HEK293T (cell line): ENCODE measurements around the gene LARP7.
"Not testable (repeated sequence)": the region's sequence is repeated elsewhere in the genome, so short reads cannot be mapped to it uniquely, and the experiment has no call there.

Source experiments
- CTCF ChIA-PET: fragments of 350-600 bp; formaldehyde crosslinking; extraction: SDS; loops from one replicate; lab custom pipeline; 2021; ENCODE audit warnings: antibody characterized with exemption, inconsistent platforms; lab: Yijun Ruan, JAX
- POLR2A ChIA-PET: fragments of 350-600 bp; formaldehyde crosslinking; extraction: SDS; loops from one replicate; lab custom pipeline; 2020; ENCODE audit warnings: antibody characterized with exemption, inconsistent platforms; lab: Yijun Ruan, JAX
- DNase-seq: peaks from one replicate; pipeline ENCODE4 v3.0.0; 2012; ENCODE audit warnings: mixed read lengths; ENCODE audit errors: extremely low spot score
- ARNT ChIP-seq: fragments of 450-650 bp; IDR thresholded peaks from 2 replicates; pipeline ENCODE4 v1.6.1; 2017; ENCODE audit warnings: mild to moderate bottlenecking
- BHLHE40 ChIP-seq: fragments of 450-650 bp; IDR thresholded peaks from 2 replicates; pipeline ENCODE4 v1.6.1; 2016; ENCODE audit warnings: mild to moderate bottlenecking, moderate library complexity, borderline replicate concordance
- CTBP1 ChIP-seq: fragments of 450-650 bp; IDR thresholded peaks from 2 replicates; pipeline ENCODE4 v1.6.1; 2016; ENCODE audit warnings: borderline replicate concordance
- ELF4 ChIP-seq: fragments of 450-650 bp; IDR thresholded peaks from 2 replicates; pipeline ENCODE4 v1.6.1; 2017; ENCODE audit warnings: antibody characterized with exemption
- FOXA1 ChIP-seq: fragments of 450-650 bp; IDR thresholded peaks from 2 replicates; pipeline ENCODE4 v1.6.1; 2016; ENCODE audit warnings: mild to moderate bottlenecking
- FOXK2 ChIP-seq: fragments of 450-650 bp; IDR thresholded peaks from 2 replicates; pipeline ENCODE4 v1.6.1; 2016; ENCODE audit warnings: mild to moderate bottlenecking
- FOXM1 ChIP-seq: fragments of 450-650 bp; IDR thresholded peaks from 2 replicates; pipeline ENCODE4 v1.6.1; 2017; ENCODE audit warnings: mild to moderate bottlenecking, borderline replicate concordance
- HDGF ChIP-seq: fragments of 450-650 bp; IDR thresholded peaks from 2 replicates; pipeline ENCODE4 v1.6.1; 2017; ENCODE audit warnings: antibody characterized with exemption, borderline replicate concordance
- L3MBTL2 ChIP-seq: fragments of 450-650 bp; conservative IDR thresholded peaks from 2 replicates; pipeline ENCODE4 v1.6.1; 2016; ENCODE audit warnings: mild to moderate bottlenecking
- LEF1 ChIP-seq: fragments of 450-650 bp; IDR thresholded peaks from 2 replicates; pipeline ENCODE4 v1.6.1; 2017; ENCODE audit warnings: mild to moderate bottlenecking, borderline replicate concordance
- NFRKB ChIP-seq: fragments of 450-650 bp; IDR thresholded peaks from 2 replicates; pipeline ENCODE4 v1.6.1; 2016; ENCODE audit warnings: mild to moderate bottlenecking, moderate library complexity
- PKNOX1 ChIP-seq: fragments of 450-650 bp; IDR thresholded peaks from 2 replicates; pipeline ENCODE4 v1.6.1; 2016
- SP1 ChIP-seq: fragments of 450-650 bp; IDR thresholded peaks from 2 replicates; pipeline ENCODE4 v1.6.1; 2017
- SUZ12 ChIP-seq: fragments of 450-650 bp; IDR thresholded peaks from 2 replicates; pipeline ENCODE4 v1.6.1; 2016; ENCODE audit warnings: mild to moderate bottlenecking
- TARDBP ChIP-seq: fragments of 450-650 bp; IDR thresholded peaks from 2 replicates; pipeline ENCODE4 v1.6.1; 2016
- ZNF384 ChIP-seq: fragments of 450-650 bp; IDR thresholded peaks from 2 replicates; pipeline ENCODE4 v1.6.1; 2016

The LARP7 gene

GRCh38 chr4:112642526-112642925 lies 5.6 kb downstream of the LARP7 start:
- DNase-seq = no peak
- POLR2A ChIA-PET = no interaction called here
- CTCF ChIA-PET = no interaction called here
- TF ChIP-seq CTBP1 (no peak), NFRKB (no peak), HDGF (no peak), L3MBTL2 (no peak), ZNF384 (no peak), BHLHE40 (no peak), FOXK2 (no peak), ARNT (no peak), SP1 (no peak), FOXA1 (no peak), SUZ12 (no peak), LEF1 (no peak), PKNOX1 (no peak)

GRCh38 chr4:112644595-112645535 lies 7.9 kb downstream of the LARP7 start:
- CTCF ChIA-PET, DNase-seq: not testable (repeated sequence)
- POLR2A ChIA-PET = interaction anchor here (0.5 kb wide), 1 partner anchor 12 kb away, joined by 4 read pairs; no protein-coding TSS in a partner anchor

GRCh38 chr4:112645541-112646329 lies 8.8 kb downstream of the LARP7 start:
- no peak for DNase-seq
- CTCF ChIA-PET = no interaction called here
- TF ChIP-seq ELF4 = no peak
- no peak for TF ChIP-seq ZNF384
- TF ChIP-seq HDGF = no peak
- TF ChIP-seq ARNT = no peak
- no peak for TF ChIP-seq NFRKB
- POLR2A ChIA-PET = no interaction called here

GRCh38 chr4:112646632-112647537 lies 9.9 kb downstream of the LARP7 start:
- ChIA-PET CTCF (no interaction called here), POLR2A (no interaction called here)
- no peak for TF ChIP-seq ELF4
- DNase-seq = no peak

- POLR2A ChIA-PET = no interaction called here
- no peak for DNase-seq
- TF ChIP-seq FOXK2 (no peak), ELF4 (no peak), ZNF384 (no peak), FOXA1 (no peak), PKNOX1 (no peak), FOXM1 (no peak), TARDBP (no peak), SUZ12 (no peak), BHLHE40 (no peak), CTBP1 (no peak), SP1 (no peak), L3MBTL2 (no peak), LEF1 (no peak), HDGF (no peak), ARNT (no peak), NFRKB (no peak)
- CTCF ChIA-PET = no interaction called here
Measured at GRCh38 chr4:112647785-112648184, 10.8 kb downstream of the LARP7 start.

DNA sequence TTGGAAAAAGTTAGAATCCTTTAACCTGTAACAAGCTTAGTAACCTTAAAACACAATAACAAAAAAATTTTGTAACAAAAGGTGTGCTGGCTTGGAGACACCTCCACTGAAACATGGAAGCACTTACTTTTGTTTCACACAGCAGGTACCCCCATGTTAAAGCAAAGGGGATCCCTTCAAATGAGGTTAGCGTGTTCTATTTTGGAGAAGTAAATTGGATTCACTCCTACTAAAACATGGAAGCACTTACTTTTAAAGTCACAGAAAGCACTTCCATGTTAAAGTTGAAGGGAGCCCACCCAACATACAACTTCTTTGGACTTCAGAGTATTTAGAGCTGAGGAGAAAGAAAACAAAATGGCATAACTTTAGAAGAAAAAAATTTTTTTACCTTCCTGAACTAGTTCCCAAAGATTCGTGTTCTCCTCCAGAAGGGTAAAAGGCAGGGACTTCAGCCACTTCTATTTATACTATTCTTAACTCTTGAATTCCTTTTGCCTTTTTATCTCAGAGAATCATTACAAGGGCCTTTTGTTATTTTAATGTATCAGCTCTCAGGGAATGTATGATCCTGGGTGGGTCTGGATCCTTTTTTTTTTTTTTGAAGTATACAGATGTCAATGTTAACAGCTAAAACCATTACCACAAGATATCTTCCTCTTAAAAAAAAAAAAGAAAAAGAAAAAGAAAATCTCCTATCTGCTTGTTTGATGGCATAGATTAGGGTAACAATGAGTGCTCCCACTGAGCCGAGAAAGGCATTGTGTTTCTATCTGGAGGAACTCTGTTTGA lies 11.5 kb downstream of the LARP7 start:
- ChIA-PET POLR2A (no interaction called here), CTCF (no interaction called here)
- DNase-seq = no peak
- TF ChIP-seq PKNOX1 = no peak
- TF ChIP-seq LEF1 = no peak
- no peak for TF ChIP-seq TARDBP
- no peak for TF ChIP-seq FOXA1
- no peak for TF ChIP-seq FOXK2
- TF ChIP-seq ZNF384 = no peak
- no peak for TF ChIP-seq NFRKB
- no peak for TF ChIP-seq SP1
- TF ChIP-seq CTBP1 = no peak
- TF ChIP-seq ARNT = no peak
- TF ChIP-seq ELF4 = no peak
- TF ChIP-seq SUZ12 = no peak
- no peak for TF ChIP-seq FOXM1
- no peak for TF ChIP-seq HDGF
- no peak for TF ChIP-seq BHLHE40
- no peak for TF ChIP-seq L3MBTL2
